T-helper 2 cell treated with Interferon-gamma antibody and Interleukin-4, amounts not matched to agents 5 μg/mL and 100 μg/mL, for 36 hours (primary cell): ENCODE data around the gene ZNF280C.
A peak's percentile ranks its signal among the peaks of the same experiment; 100 is the strongest.
"Not testable (repeated sequence)": the region's sequence is repeated elsewhere in the genome, so short reads cannot be mapped to it uniquely, and the experiment has no call there.

Experiments used
- DNase-seq: peaks from one replicate; pipeline ENCODE4 v3.0.0; 2021; ENCODE audit warnings: low spot score
- H3K27ac Mint-ChIP-seq: one replicate; pipeline ENCODE4 v1.8.0; 2021; ENCODE audit warnings: mild to moderate bottlenecking, mixed read lengths
- H3K27me3 Mint-ChIP-seq: one replicate; pipeline ENCODE4 v1.8.0; 2021; ENCODE audit warnings: low read depth, mixed read lengths
- H3K36me3 Mint-ChIP-seq: one replicate; pipeline ENCODE4 v1.8.0; 2021; ENCODE audit warnings: low read depth, mixed read lengths
- H3K4me1 Mint-ChIP-seq: one replicate; pipeline ENCODE4 v1.8.0; 2021; ENCODE audit warnings: low read depth, mixed read lengths
- H3K4me3 Mint-ChIP-seq: one replicate; pipeline ENCODE4 v1.8.0; 2022; ENCODE audit warnings: mild to moderate bottlenecking, moderate library complexity, mixed read lengths
- H3K9me3 Mint-ChIP-seq: one replicate; pipeline ENCODE4 v1.8.0; 2021; ENCODE audit warnings: mixed read lengths

The ZNF280C gene

GRCh38 chrX:130280901-130281300 lies 12.2 kb upstream of the ZNF280C start:
- no peaks in the 10 kb centered on the region for H3K36me3 Mint-ChIP-seq
- H3K9me3 Mint-ChIP-seq: no peaks in the 10 kb centered on the region
- no peaks in the 10 kb centered on the region for H3K4me1 Mint-ChIP-seq

GRCh38 chrX:130272253-130272652 lies 3.6 kb upstream of the ZNF280C start:
- H3K4me1 Mint-ChIP-seq: not testable (repeated sequence)

More at GRCh38 chrX:130280901-130281300, 12.2 kb upstream of the ZNF280C start:
- DNase-seq: no peak
- Mint-ChIP-seq H3K27ac (no peak overlapping the region), H3K27me3 (peaks cover 8% of the 10 kb centered on the region), H3K4me3 (no peak overlapping the region)

GRCh38 chrX:130269391-130269790 lies 692 bp upstream of the ZNF280C start:
- peaks cover 12% of the 10 kb centered on the region for H3K4me1 Mint-ChIP-seq
- H3K27ac Mint-ChIP-seq, H3K9me3 Mint-ChIP-seq, H3K36me3 Mint-ChIP-seq, DNase-seq, H3K4me3 Mint-ChIP-seq: not testable (repeated sequence)
- H3K27me3 Mint-ChIP-seq: peaks cover 12% of the 10 kb centered on the region

More at GRCh38 chrX:130272253-130272652, 3.6 kb upstream of the ZNF280C start:
- H3K4me3 Mint-ChIP-seq, H3K9me3 Mint-ChIP-seq, DNase-seq, H3K27ac Mint-ChIP-seq, H3K36me3 Mint-ChIP-seq: not testable (repeated sequence)
- peaks cover 12% of the 10 kb centered on the region for H3K27me3 Mint-ChIP-seq

DNA sequence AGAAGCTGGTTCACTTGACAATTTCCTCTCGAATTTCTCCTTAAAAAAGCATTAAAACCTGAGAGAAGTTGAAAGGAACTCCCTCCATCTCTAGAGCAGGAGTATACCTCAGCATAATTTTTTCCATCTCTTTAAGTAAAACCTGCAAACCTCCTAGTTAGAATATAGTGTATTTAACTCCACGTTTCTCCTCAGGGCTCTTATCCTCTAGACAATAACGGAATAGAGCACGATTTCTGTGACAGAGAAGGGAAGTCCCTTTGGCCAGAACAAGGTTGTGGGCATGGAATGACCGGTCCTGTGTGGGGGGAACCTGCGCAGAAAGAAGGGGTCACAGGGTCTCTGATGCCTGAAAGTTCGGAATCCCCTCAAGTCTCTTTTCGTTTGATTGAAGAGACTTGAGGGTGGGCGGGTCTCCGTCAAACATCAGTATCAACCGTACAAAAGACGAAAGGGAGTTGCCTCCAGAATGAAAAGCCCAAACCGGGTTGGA lies 697 bp downstream of the ZNF280C start:
- peaks cover 4% of the 10 kb centered on the region for H3K9me3 Mint-ChIP-seq
- peak overlapping the region; percentile 89 for H3K4me3 Mint-ChIP-seq
- H3K27ac Mint-ChIP-seq: peak overlapping the region; percentile 86
- peaks cover 3% of the 10 kb centered on the region for H3K36me3 Mint-ChIP-seq
- DNase-seq: no peak
- H3K4me1 Mint-ChIP-seq: peaks cover 12% of the 10 kb centered on the region
- peaks cover 9% of the 10 kb centered on the region for H3K27me3 Mint-ChIP-seq

DNA sequence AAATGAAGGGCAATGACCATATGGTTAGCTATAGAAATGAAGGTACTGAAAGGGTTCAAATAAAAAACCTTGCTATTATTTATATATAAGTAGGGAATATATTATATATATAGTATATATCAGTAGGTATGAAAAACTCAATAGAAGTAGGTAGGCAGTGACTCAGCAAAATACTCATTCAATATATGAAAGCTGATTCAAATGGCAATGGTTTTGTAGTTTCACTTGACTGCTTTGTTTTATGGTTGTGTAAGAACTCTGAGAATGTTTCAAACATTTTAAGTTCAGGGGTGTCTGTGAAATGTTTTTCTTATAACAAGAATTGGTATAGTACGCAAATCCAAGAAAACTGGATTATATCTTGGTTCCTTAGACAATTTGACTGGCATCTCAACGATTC lies 4.1 kb downstream of the ZNF280C start:
- Mint-ChIP-seq H3K9me3 (no peaks in the 10 kb centered on the region), H3K36me3 (peaks cover 6% of the 10 kb centered on the region), H3K27ac (no peak overlapping the region), H3K4me3 (no peak overlapping the region), H3K27me3 (no peaks in the 10 kb centered on the region), H3K4me1 (peaks cover 12% of the 10 kb centered on the region)
- DNase-seq: no peak

DNA sequence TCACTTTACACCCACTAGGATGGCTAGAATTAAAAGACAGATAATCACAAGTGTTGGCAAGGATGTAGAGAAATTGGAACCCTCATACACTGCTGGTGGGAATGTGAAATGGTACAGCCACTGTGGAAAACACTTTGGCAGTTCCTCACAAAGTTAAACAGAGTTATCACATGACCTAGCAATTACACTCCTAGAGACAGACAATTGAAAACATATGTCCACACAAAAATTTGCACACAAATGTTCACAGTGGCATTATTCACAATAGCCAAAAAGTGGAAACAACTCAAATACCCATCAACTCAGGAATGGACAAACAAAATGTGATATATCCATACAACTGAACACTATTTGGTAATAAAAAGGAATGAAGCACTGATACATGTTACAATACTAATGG lies 5.7 kb downstream of the ZNF280C start:
- no peak for DNase-seq
- Mint-ChIP-seq H3K27ac (no peak overlapping the region), H3K27me3 (no peaks in the 10 kb centered on the region), H3K9me3 (no peaks in the 10 kb centered on the region), H3K36me3 (peaks cover 13% of the 10 kb centered on the region), H3K4me3 (no peak overlapping the region), H3K4me1 (peaks cover 12% of the 10 kb centered on the region)

- Mint-ChIP-seq H3K9me3 (no peaks in the 10 kb centered on the region), H3K36me3 (peaks cover 15% of the 10 kb centered on the region), H3K27me3 (no peaks in the 10 kb centered on the region), H3K4me1 (peaks cover 9% of the 10 kb centered on the region), H3K27ac (no peak overlapping the region), H3K4me3 (no peak overlapping the region)
- DNase-seq: no peak
Measured at GRCh38 chrX:130262231-130262630, 6.5 kb downstream of the ZNF280C start.

DNA sequence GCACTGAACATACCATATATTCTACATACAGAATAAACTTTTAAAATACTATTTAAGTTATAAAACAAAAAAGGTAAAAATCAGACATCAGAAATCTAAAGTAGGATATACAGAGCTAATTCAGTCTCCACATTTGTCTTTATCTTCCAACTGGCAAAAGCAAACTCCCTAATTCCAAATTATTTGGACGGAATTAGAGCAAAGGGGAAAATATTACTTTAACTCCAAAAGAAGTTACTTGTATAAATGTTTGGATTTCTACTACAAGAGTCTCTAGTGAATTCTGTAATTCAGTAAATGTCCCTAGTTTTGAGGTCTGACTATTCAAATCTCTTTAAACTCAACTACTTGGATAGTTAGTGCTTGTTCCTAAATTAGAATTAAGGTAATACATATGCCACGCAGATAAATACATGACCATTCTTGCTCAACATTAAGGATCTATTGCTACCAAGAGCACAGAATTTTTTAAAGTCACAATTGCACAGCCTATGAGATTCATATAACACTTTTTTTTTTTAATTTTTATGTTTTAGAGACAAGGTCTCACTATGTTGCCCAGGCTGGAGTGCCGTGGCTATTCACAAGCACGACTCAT lies 7.3 kb downstream of the ZNF280C start:
- no peaks in the 10 kb centered on the region for H3K9me3 Mint-ChIP-seq
- H3K27me3 Mint-ChIP-seq: no peaks in the 10 kb centered on the region
- peaks cover 5% of the 10 kb centered on the region for H3K4me1 Mint-ChIP-seq
- H3K4me3 Mint-ChIP-seq: no peak overlapping the region
- DNase-seq: no peak
- H3K36me3 Mint-ChIP-seq: peaks cover 16% of the 10 kb centered on the region
- no peak overlapping the region for H3K27ac Mint-ChIP-seq

GRCh38 chrX:130260316-130260715 lies 8.4 kb downstream of the ZNF280C start:
- Mint-ChIP-seq H3K36me3 (peaks cover 18% of the 10 kb centered on the region), H3K4me1 (no peaks in the 10 kb centered on the region), H3K27me3 (no peaks in the 10 kb centered on the region), H3K9me3 (no peaks in the 10 kb centered on the region), H3K4me3 (no peak overlapping the region), H3K27ac (no peak overlapping the region)
- no peak for DNase-seq

DNA sequence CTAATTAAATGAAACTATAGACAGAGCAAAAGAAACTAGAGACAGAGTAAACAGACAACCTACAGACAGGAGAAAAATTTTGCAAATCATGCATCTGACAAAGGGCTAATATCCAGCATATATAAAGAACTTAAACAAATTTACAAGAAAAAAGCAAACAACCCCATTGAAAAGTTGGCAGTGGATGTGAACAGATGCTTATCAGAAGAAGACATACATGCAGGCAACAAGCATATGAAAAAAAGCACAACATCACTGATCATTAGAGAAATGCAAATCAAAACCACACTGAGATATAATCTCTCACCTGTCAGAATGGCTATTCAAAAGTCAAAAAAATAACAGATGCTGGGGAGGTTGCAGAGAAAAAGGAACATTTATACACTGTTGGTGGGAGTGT lies 14.8 kb downstream of the ZNF280C start:
- no peak overlapping the region for H3K4me3 Mint-ChIP-seq
- H3K36me3 Mint-ChIP-seq: peaks cover 30% of the 10 kb centered on the region
- DNase-seq: no peak
- no peaks in the 10 kb centered on the region for H3K27me3 Mint-ChIP-seq
- no peaks in the 10 kb centered on the region for H3K9me3 Mint-ChIP-seq
- peaks cover 28% of the 10 kb centered on the region for H3K4me1 Mint-ChIP-seq
- peak overlapping the region; percentile 22 for H3K27ac Mint-ChIP-seq

- no peak overlapping the region for H3K27ac Mint-ChIP-seq
- no peak for DNase-seq
- peaks cover 29% of the 10 kb centered on the region for H3K4me1 Mint-ChIP-seq
- no peaks in the 10 kb centered on the region for H3K27me3 Mint-ChIP-seq
- peaks cover 27% of the 10 kb centered on the region for H3K36me3 Mint-ChIP-seq
- H3K4me3 Mint-ChIP-seq: no peak overlapping the region
- H3K9me3 Mint-ChIP-seq: no peaks in the 10 kb centered on the region
Measured at GRCh38 chrX:130251671-130252070, 17.0 kb downstream of the ZNF280C start.

- H3K36me3 Mint-ChIP-seq: peaks cover 16% of the 10 kb centered on the region
Measured at GRCh38 chrX:130247996-130248395, 20.7 kb downstream of the ZNF280C start.

GRCh38 chrX:130246084-130246483 lies 22.6 kb downstream of the ZNF280C start:
- peaks cover 12% of the 10 kb centered on the region for H3K4me1 Mint-ChIP-seq
- no peak overlapping the region for H3K4me3 Mint-ChIP-seq
- DNase-seq: no peak

More at GRCh38 chrX:130247996-130248395, 20.7 kb downstream of the ZNF280C start:
- Mint-ChIP-seq H3K4me3 (no peak overlapping the region), H3K4me1 (peaks cover 13% of the 10 kb centered on the region), H3K27me3 (no peaks in the 10 kb centered on the region), H3K9me3 (no peaks in the 10 kb centered on the region), H3K27ac (no peak overlapping the region)
- DNase-seq: no peak

DNA sequence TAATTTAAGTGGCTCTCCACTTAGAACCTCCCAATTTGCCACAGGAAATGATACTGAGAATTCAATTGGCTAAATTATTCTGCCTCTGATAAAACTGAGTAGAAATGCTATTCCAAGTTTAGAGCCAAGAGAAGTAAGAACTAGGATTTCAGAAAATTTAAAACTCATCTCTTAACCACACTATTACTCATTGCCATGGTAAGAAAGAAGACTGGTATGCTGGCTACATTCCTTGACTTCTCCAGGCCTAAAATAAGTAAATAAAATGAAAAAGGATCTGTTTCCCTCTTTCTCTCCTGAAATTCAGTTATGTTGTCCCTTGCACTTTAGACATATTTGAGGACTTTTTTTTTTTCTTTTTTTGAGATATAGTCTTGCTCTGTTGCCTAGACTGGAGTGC lies 23.3 kb downstream of the ZNF280C start:
- Mint-ChIP-seq H3K36me3 (peaks cover 10% of the 10 kb centered on the region), H3K27me3 (no peaks in the 10 kb centered on the region), H3K27ac (no peak overlapping the region), H3K4me3 (no peak overlapping the region), H3K9me3 (no peaks in the 10 kb centered on the region), H3K4me1 (peaks cover 10% of the 10 kb centered on the region)
- no peak for DNase-seq

More at GRCh38 chrX:130246084-130246483, 22.6 kb downstream of the ZNF280C start:
- H3K27me3 Mint-ChIP-seq: no peaks in the 10 kb centered on the region
- no peaks in the 10 kb centered on the region for H3K9me3 Mint-ChIP-seq
- H3K36me3 Mint-ChIP-seq: peaks cover 11% of the 10 kb centered on the region
- no peak overlapping the region for H3K27ac Mint-ChIP-seq

GRCh38 chrX:130231184-130231583 lies 37.5 kb downstream of the ZNF280C start:
- not testable (repeated sequence) for DNase-seq

More at GRCh38 chrX:130231184-130231583, 37.5 kb downstream of the ZNF280C start:
- peaks cover 32% of the 10 kb centered on the region for H3K36me3 Mint-ChIP-seq
- not testable (repeated sequence) for H3K9me3 Mint-ChIP-seq, H3K27me3 Mint-ChIP-seq, H3K4me3 Mint-ChIP-seq, H3K4me1 Mint-ChIP-seq, H3K27ac Mint-ChIP-seq
